ENCODE data around the gene ANKS1B.

DNA sequence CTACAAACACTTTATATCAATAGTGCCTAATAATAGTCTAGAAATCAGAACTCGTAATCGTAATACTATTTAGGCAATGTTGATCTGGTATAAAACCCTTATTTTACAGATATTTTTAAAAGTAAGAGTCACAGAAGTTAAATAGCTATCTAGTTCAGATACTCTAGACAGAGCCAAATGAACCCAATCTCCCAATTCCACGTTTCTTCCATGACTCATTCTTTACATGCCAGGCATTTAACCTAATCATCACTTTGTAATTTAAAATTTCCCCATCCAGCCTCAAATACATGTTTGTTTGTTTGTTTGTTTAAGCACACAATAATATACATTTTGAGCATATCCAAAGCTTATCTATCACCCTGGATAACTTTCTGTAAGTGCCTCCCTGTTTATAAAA lies 373.6 kb downstream of the ANKS1B start:
- TF ChIP-seq POLR2A (IDR thresholded peaks at IDR 0.05; ENCODE audit: low read length) (no peak), GATA1 (IDR thresholded peaks at IDR 0.05; ENCODE audit: low read depth, low read length) (no peak)

All from erythroblast (primary cell).